Measurements from ENCODE around the gene ENPP6. TPM values are rescaled to one million over a fixed set of nuclear protein-coding genes. Genes with fewer than 3 reads are reported as not detected.

The ENPP6 gene
- polyA plus RNA-seq, 2 of the 4 experiments (the other 2 are of a cell fraction): not detected

GRCh38 chr4:184200296-184200695 is 17.4 kb downstream of the ENPP6 start:
- Histone ChIP-seq H3K4me2 (no peak overlapping the region), H3K4me3 (no peak overlapping the region), H3K27ac (no peak overlapping the region), H3K9me3 (no peaks in the 10 kb centered on the region), H3K4me1 (no peaks in the 10 kb centered on the region)
- ChIA-PET CTCF (no interaction called here), POLR2A (no interaction called here)
- TF ChIP-seq FOXS1 (CRISPR knock-in tag; IDR thresholded peaks at IDR 0.05) (no peak), NR3C1 (IDR thresholded peaks at IDR 0.05) (no peak), FOSB (CRISPR knock-in tag; IDR thresholded peaks at IDR 0.05) (no peak), EHF (CRISPR knock-in tag; IDR thresholded peaks at IDR 0.05) (no peak), PBX3 (IDR thresholded peaks at IDR 0.05) (no peak), ESRRA (IDR thresholded peaks at IDR 0.05; ENCODE audit: borderline replicate concordance, low read length) (no peak), HOXA7 (CRISPR knock-in tag; IDR thresholded peaks at IDR 0.05) (no peak), MAFK (IDR thresholded peaks at IDR 0.05; ENCODE audit: partially characterized antibody) (no peak), MAZ (IDR thresholded peaks at IDR 0.05; ENCODE audit: borderline replicate concordance, low read depth, low read length) (no peak), BHLHE40 (IDR thresholded peaks at IDR 0.05; ENCODE audit: low read depth, low read length) (no peak)
- no peak for ATAC-seq
- WGBS (ENCODE audit: missing lambda C conversion rate): 77% methylated on average over 12 of the region's 12 CpGs
- DNase-seq (ENCODE audit: low read depth in 1 of 2, low spot score in 1 of 2): no peak
- FAIRE-seq: no peak

- POLR2A ChIA-PET: no interaction called here
- Histone ChIP-seq H3K27ac (no peak overlapping the region), H3K4me1 (no peaks in the 10 kb centered on the region), H3K4me3 (no peak overlapping the region), H3K9me3 (no peaks in the 10 kb centered on the region), H3K4me2 (no peak overlapping the region)
- FAIRE-seq: no peak
- no peak for ATAC-seq
- CTCF ChIA-PET: no interaction called here
- no peak for DNase-seq (ENCODE audit: low read depth in 1 of 2, low spot score in 1 of 2)
- WGBS (ENCODE audit: missing lambda C conversion rate): 43% methylated on average over 4 of the region's 5 CpGs
- TF ChIP-seq CTCF (IDR thresholded peaks at IDR 0.05) (no peak), CBX2 (IDR thresholded peaks at IDR 0.05; ENCODE audit: borderline replicate concordance, low read depth) (no peak), HEYL (CRISPR knock-in tag; IDR thresholded peaks at IDR 0.05) (no peak), KDM5A (IDR thresholded peaks at IDR 0.05) (no peak), EP300 (IDR thresholded peaks at IDR 0.05) (no peak), E2F6 (IDR thresholded peaks at IDR 0.05; ENCODE audit: borderline replicate concordance, low read depth) (no peak), SMC3 (IDR thresholded peaks at IDR 0.05) (no peak), KDM1A (IDR thresholded peaks at IDR 0.05; ENCODE audit: low read depth) (no peak), PHF8 (IDR thresholded peaks at IDR 0.05; ENCODE audit: borderline replicate concordance, low read depth) (no peak), RARB (CRISPR knock-in tag; IDR thresholded peaks at IDR 0.05) (no peak), CEBPB (IDR thresholded peaks at IDR 0.05) (no peak), FOSB (CRISPR knock-in tag; IDR thresholded peaks at IDR 0.05) (no peak), TP53 (CRISPR knock-in tag; IDR thresholded peaks at IDR 0.05) (no peak)
Observed at GRCh38 chr4:184199780-184200179, 17.9 kb downstream of the ENPP6 start.

GRCh38 chr4:184198190-184198589 is 19.5 kb downstream of the ENPP6 start:
- TF ChIP-seq HES2 (IDR thresholded peaks at IDR 0.05): no peak
- TF ChIP-seq ATOH8 (CRISPR knock-in tag; IDR thresholded peaks at IDR 0.05; ENCODE audit: low read depth): no peak
- TF ChIP-seq KDM1A (IDR thresholded peaks at IDR 0.05; ENCODE audit: low read depth): no peak
- TF ChIP-seq SMC3 (IDR thresholded peaks at IDR 0.05): no peak
- TF ChIP-seq HOXB5 (CRISPR knock-in tag; IDR thresholded peaks at IDR 0.05): no peak
- TF ChIP-seq RNF2 (IDR thresholded peaks at IDR 0.05; ENCODE audit: borderline replicate concordance, low read depth): no peak
- no peak for TF ChIP-seq MAZ (IDR thresholded peaks at IDR 0.05; ENCODE audit: borderline replicate concordance, low read depth, low read length)
- TF ChIP-seq ESRRA (IDR thresholded peaks at IDR 0.05; ENCODE audit: borderline replicate concordance, low read length): no peak
- TF ChIP-seq USF2 (IDR thresholded peaks at IDR 0.05): no peak
- TF ChIP-seq FOSB (CRISPR knock-in tag; IDR thresholded peaks at IDR 0.05): no peak
- no peak for TF ChIP-seq ZSCAN20 (CRISPR knock-in tag; IDR thresholded peaks at IDR 0.05)
- H3K4me1 ChIP-seq: no peaks in the 10 kb centered on the region
- H3K9me3 ChIP-seq: no peaks in the 10 kb centered on the region
- FAIRE-seq (no peak), ATAC-seq (no peak), DNase-seq (ENCODE audit: low read depth in 1 of 2, low spot score in 1 of 2) (no peak)
- ChIA-PET POLR2A (no interaction called here), CTCF (no interaction called here)
- H3K4me2 ChIP-seq: no peak overlapping the region
- H3K27ac ChIP-seq: no peak overlapping the region
- WGBS (ENCODE audit: missing lambda C conversion rate): 45% methylated on average over 5 of the region's 5 CpGs
- no peak overlapping the region for H3K4me3 ChIP-seq
